Esophagus squamous epithelium (tissue), 5 donors: Measurements from ENCODE around the gene IFT43. TPM values are rescaled to one million over a fixed set of nuclear protein-coding genes. Genes with fewer than 3 reads are reported as not detected.

Experiments
- DNase-seq: peaks from one replicate; lab custom pipeline; 2025; lab: John Stamatoyannopoulos, UW
- H3K27ac ChIP-seq, 4 donors: fragments of 200-600 bp; sonication (generic); one replicate each; pipeline ENCODE4 v1.5.1; 2016 to 2019; ENCODE audit warnings: mild to moderate bottlenecking in 1 of 4
- H3K27me3 ChIP-seq, 4 donors: fragments of 200-600 bp; sonication (generic); 1 replicate in 3 of 4; 2 replicates in 1 of 4; pipeline versions ENCODE4 v1.5.1 to v1.6.0; 2017 to 2021; ENCODE audit warnings: antibody characterized with exemption in 1 of 4
- H3K36me3 ChIP-seq, 3 donors: fragments of 200-600 bp; sonication (generic); one replicate each; pipeline ENCODE4 v1.5.1; 2016 to 2019
- H3K4me1 ChIP-seq, 3 donors: fragments of 200-600 bp; sonication (generic); one replicate each; pipeline ENCODE4 v1.5.1; 2017 to 2019
- H3K4me3 ChIP-seq, 4 donors: fragments of 200-600 bp; sonication (generic); 1 replicate in 3 of 4; 2 replicates in 1 of 4; pipeline ENCODE4 v1.5.1; 2016 to 2019; ENCODE audit warnings: mild to moderate bottlenecking in 2 of 4, moderate library complexity in 1 of 4
- H3K9me3 ChIP-seq, 3 donors: fragments of 200-600 bp; sonication (generic); one replicate each; pipeline ENCODE4 v1.5.1; 2016 to 2019
- CTCF ChIP-seq, 6 experiments: fragments of 450-650 bp in 4 of 6; fragments of 200-600 bp in 2 of 6; sonication (generic) in 2 of 6; IDR thresholded peaks; one replicate each; pipeline ENCODE4 v1.5.1; 2016 to 2019; ENCODE audit warnings: antibody characterized with exemption in 6 of 6, mild to moderate bottlenecking in 4 of 6, moderate library complexity in 4 of 6
- POLR2A ChIP-seq, 4 donors: fragments of 450-650 bp; IDR thresholded peaks; one replicate each; pipeline ENCODE4 v1.6.1; 2017; ENCODE audit warnings: antibody characterized with exemption in 4 of 4, mild to moderate bottlenecking in 4 of 4, moderate library complexity in 3 of 4
- WGBS, 2 donors: methylation state at CpG; one replicate each; pipeline ENCODE4 v1.1.5; 2018; 5-methylcytosine and 5-hydroxymethylcytosine counted together
- intact Hi-C: fragments of 100-400 bp; cut with DNase I; formaldehyde crosslinking; loops from one replicate; pipeline ENCODE4 v1.15.0; 2022
- total RNA-seq, 4 donors: library from RNA; depleted of rRNA; stranded (reverse); fragments of >200 nt; gene quantifications; one replicate each; pipeline ENCODE4 v1.1.0, GENCODE V29; 2016
- donor health status: DM: yes; HTN: yes; CAD: no.

Gene IFT43
- total RNA-seq, 4 donors from 2014 or later, result 15.4 to 28.8 (median 17.5) TPM

DNA sequence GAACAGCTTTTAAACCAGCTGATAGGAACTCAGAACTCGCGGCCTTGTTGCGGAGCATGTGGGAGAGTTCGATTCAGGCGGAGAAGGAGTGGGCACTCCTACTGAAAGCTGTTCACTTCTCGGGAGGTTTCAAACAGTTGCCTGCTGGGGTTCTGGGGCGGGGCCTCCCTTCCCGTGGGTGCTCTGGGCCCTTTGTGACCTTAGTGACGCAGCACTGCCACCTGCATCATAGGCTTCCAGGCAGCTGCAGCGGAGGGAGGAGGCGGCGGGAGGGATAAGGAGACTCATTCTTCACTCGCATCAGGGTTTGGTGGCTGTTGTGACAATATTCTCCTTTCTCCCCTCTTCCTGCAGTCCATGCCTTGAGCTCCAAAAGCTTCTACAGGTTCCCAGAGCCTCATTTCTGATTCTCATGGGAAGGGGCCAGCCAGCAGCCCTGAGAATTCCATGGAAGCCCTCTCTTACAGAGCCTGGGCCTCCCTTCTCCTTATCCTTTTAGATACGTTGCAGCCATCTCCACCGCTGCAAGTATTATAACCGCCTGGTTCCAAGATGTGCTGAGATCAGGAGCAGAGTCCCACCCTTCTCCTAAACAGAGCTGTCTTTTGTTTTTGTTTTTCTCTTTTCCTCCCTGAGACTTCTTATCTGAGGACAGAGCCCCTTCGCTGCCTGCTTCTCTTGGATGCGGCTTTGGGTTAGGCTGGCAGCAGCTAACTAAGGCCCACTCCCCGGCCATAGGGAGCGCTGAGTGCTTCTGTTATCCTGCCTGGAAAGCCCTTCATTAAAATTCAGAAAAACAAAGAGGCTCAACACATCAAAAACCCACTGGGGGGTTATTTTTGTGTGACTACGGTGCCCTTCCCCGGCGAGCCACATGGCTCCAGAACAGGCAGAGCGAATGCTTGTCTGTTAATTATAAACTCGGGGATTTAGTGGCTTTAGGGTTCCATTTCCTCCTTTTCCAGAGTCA is 98.5 kb downstream of the IFT43 start:
- Histone ChIP-seq H3K4me3 (no peak overlapping the region), H3K27me3 (no peaks in the 10 kb centered on the region), H3K9me3 (no peaks in the 10 kb centered on the region), H3K27ac (no peak overlapping the region), H3K36me3 (peaks cover 0 to 26% (median 0%) of the 10 kb centered on the region in 3 donors), H3K4me1 (peaks cover 0 to 8% (median 0%) of the 10 kb centered on the region in 3 donors)
- WGBS, 2 donors, result 86 to 89% methylated on average over 20 to 25 of the region's 25 CpGs
- no peak for TF ChIP-seq CTCF (IDR thresholded peaks at IDR 0.05)
- no peak for TF ChIP-seq POLR2A (IDR thresholded peaks at IDR 0.05)
- DNase-seq, result no peak
- intact Hi-C loops, result no loop called here

- H3K36me3 ChIP-seq, result peaks cover 0 to 26% (median 0%) of the 10 kb centered on the region in 3 donors
- 70 to 79% methylated on average over 2 to 3 of the region's 3 CpGs for whole genome bisulfite sequencing, 2 donors
- TF ChIP-seq POLR2A (IDR thresholded peaks at IDR 0.05), result no peak
- TF ChIP-seq CTCF (IDR thresholded peaks at IDR 0.05), result no peak
- intact Hi-C loops, result no loop called here
- H3K27ac ChIP-seq, result no peak overlapping the region
- no peak for DNase-seq
- H3K27me3 ChIP-seq, result no peaks in the 10 kb centered on the region
- no peak overlapping the region for H3K4me3 ChIP-seq
- H3K4me1 ChIP-seq, result peaks cover 0 to 11% (median 0%) of the 10 kb centered on the region in 3 donors
- no peaks in the 10 kb centered on the region for H3K9me3 ChIP-seq
These were observed 99.8 kb downstream of the IFT43 start for GRCh38 chr14:76085358-76085757.

DNA sequence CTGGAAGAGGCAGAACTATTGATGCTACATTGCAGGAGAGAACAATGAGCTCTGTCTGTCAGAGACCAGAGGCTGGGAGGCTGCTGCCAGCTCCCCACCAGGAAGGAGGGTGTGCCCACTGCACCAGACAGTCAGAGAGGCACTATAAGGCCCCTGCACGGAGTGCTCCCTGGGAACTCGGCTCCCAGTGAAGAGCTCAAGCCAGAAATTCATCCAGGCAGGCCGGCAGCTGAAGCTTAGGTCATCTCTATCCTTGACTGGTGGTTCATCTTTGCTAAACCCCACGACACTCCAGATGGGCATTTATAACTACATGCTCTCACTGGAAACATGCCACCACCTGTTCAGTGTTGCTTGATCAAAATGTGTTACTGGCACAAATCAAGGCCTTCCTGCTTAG is 101.1 kb downstream of the IFT43 start:
- Histone ChIP-seq H3K36me3 (peaks cover 0 to 26% (median 0%) of the 10 kb centered on the region in 3 donors), H3K27me3 (no peaks in the 10 kb centered on the region), H3K4me1 (peaks cover 0 to 11% (median 0%) of the 10 kb centered on the region in 3 donors), H3K9me3 (no peaks in the 10 kb centered on the region), H3K4me3 (no peak overlapping the region), H3K27ac (no peak overlapping the region)
- DNase-seq, result no peak
- WGBS, 2 donors, result 46% methylated on average over 4 of the region's 4 CpGs; no CpG with 5 or more reads in 1 of the 2 donors
- intact Hi-C loops, result no loop called here
- no peak for TF ChIP-seq CTCF (IDR thresholded peaks at IDR 0.05)
- no peak for TF ChIP-seq POLR2A (IDR thresholded peaks at IDR 0.05)

DNA sequence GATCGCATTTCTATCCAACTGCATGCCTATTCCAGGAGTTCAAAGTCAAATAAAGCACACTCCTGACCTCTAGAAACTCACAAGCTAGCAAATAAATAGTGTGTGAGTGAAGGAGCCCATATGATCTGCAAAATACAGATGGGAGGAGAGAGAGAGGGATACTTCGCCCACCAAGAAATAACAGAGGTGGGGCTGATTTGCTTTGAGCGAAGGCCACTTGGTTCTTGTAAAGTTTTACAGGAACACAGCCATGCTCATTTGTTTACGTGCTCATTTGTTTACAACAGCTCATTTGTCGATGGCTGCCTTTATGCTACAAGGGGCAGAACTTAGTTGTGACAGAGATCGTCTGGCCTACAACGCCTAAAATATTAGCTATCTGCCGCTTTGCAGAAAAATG is 102.8 kb downstream of the IFT43 start:
- Histone ChIP-seq H3K27ac (no peak overlapping the region), H3K4me1 (peaks cover 0 to 11% (median 0%) of the 10 kb centered on the region in 3 donors), H3K4me3 (no peak overlapping the region), H3K36me3 (peaks cover 0 to 11% (median 0%) of the 10 kb centered on the region in 3 donors), H3K9me3 (no peaks in the 10 kb centered on the region), H3K27me3 (no peaks in the 10 kb centered on the region)
- DNase-seq, result no peak
- TF ChIP-seq POLR2A (IDR thresholded peaks at IDR 0.05) (no peak), CTCF (IDR thresholded peaks at IDR 0.05) (no peak)
- 64 to 75% methylated on average over 8 of the region's 8 CpGs for WGBS, 2 donors
- intact Hi-C loops, result no loop called here
